ENCODE data around the gene TMEM108.

Gene TMEM108

DNA sequence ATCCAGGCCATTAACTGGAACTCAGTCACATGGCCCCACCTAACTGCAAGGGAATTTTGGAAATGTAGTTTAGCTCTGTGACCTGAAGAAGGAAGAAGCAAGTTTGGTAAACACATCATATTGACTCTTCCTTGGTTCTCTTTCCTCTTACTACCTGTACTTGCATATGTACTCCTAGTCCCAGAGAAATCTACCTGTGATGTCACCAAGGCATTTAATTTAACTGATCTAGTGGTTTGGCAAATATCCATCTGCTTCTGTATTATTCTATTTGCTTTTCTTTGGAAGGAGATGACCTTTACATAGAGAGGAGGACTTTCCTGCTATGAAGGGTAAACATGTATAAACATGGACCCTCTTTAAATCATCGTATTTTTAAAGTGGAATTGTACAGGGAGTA lies 150.8 kb downstream of the TMEM108 start:
- H4K20me1 ChIP-seq (ENCODE audit: insufficient read depth, low read length): no peaks in the 10 kb centered on the region
- no peak overlapping the region for H2AFZ ChIP-seq (ENCODE audit: low read length)
- H3K36me3 ChIP-seq (ENCODE audit: insufficient read depth, low read length): no peaks in the 10 kb centered on the region
- H3K4me2 ChIP-seq (ENCODE audit: low read length): no peak overlapping the region
- H3K79me2 ChIP-seq (ENCODE audit: insufficient read depth, low read length): no peaks in the 10 kb centered on the region
- H3K4me1 ChIP-seq (ENCODE audit: insufficient read depth, low read length, severe bottlenecking): no peaks in the 10 kb centered on the region
- no peak overlapping the region for H3K4me3 ChIP-seq (ENCODE audit: low read depth, low read length, poor library complexity, severe bottlenecking)
- H3K27ac ChIP-seq (ENCODE audit: low read depth, low read length, poor library complexity, severe bottlenecking): no peak overlapping the region
- no peak overlapping the region for H3K9ac ChIP-seq (ENCODE audit: low read length)
- H3F3A ChIP-seq (ENCODE audit: insufficient read depth, low read length): no peaks in the 10 kb centered on the region
- H3K9me2 ChIP-seq (ENCODE audit: low read depth, low read length): no peaks in the 10 kb centered on the region
- TF ChIP-seq, protein P1, sequence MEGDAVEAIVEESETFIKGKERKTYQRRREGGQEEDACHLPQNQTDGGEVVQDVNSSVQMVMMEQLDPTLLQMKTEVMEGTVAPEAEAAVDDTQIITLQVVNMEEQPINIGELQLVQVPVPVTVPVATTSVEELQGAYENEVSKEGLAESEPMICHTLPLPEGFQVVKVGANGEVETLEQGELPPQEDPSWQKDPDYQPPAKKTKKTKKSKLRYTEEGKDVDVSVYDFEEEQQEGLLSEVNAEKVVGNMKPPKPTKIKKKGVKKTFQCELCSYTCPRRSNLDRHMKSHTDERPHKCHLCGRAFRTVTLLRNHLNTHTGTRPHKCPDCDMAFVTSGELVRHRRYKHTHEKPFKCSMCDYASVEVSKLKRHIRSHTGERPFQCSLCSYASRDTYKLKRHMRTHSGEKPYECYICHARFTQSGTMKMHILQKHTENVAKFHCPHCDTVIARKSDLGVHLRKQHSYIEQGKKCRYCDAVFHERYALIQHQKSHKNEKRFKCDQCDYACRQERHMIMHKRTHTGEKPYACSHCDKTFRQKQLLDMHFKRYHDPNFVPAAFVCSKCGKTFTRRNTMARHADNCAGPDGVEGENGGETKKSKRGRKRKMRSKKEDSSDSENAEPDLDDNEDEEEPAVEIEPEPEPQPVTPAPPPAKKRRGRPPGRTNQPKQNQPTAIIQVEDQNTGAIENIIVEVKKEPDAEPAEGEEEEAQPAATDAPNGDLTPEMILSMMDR (IDR thresholded peaks at IDR 0.05; ENCODE audit: low read length): no peak
- TF ChIP-seq EZH2 (IDR thresholded peaks at IDR 0.05; ENCODE audit: borderline replicate concordance, low read length): no peak
- no peaks in the 10 kb centered on the region for H3K27me3 ChIP-seq (ENCODE audit: insufficient read depth, low read length)
- no peaks in the 10 kb centered on the region for H3K9me3 ChIP-seq (ENCODE audit: low read length)

DNA sequence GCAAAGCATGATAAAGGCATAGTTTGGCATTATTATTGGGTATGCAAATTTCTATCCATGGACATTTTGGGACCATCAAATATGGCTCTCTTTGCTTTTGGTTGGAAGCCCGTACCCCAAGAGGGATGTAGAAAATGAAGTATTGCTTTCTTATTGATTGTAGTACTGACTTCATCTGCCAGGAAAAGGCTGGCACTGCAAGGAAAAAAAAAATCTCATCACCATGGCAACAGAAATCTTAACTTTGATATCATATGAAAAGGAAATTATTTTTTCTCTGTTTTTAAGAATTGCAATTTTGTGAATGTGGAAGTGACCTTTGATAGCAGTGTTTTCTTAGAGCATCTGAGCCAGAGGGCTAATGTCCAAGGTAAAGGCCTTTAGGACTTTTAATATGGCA lies 151.7 kb downstream of the TMEM108 start:
- no peaks in the 10 kb centered on the region for H3K4me1 ChIP-seq (ENCODE audit: insufficient read depth, low read length, severe bottlenecking)
- no peaks in the 10 kb centered on the region for H4K20me1 ChIP-seq (ENCODE audit: insufficient read depth, low read length)
- no peak overlapping the region for H3K9ac ChIP-seq (ENCODE audit: low read length)
- H3K9me2 ChIP-seq (ENCODE audit: low read depth, low read length): no peaks in the 10 kb centered on the region
- H3K9me3 ChIP-seq (ENCODE audit: low read length): no peaks in the 10 kb centered on the region
- H3K27me3 ChIP-seq (ENCODE audit: insufficient read depth, low read length): no peaks in the 10 kb centered on the region
- no peaks in the 10 kb centered on the region for H3K36me3 ChIP-seq (ENCODE audit: insufficient read depth, low read length)
- H3K79me2 ChIP-seq (ENCODE audit: insufficient read depth, low read length): no peaks in the 10 kb centered on the region
- H3K4me3 ChIP-seq (ENCODE audit: low read depth, low read length, poor library complexity, severe bottlenecking): no peak overlapping the region
- TF ChIP-seq EZH2 (IDR thresholded peaks at IDR 0.05; ENCODE audit: borderline replicate concordance, low read length): no peak
- H3K4me2 ChIP-seq (ENCODE audit: low read length): no peak overlapping the region
- H2AFZ ChIP-seq (ENCODE audit: low read length): no peak overlapping the region
- no peaks in the 10 kb centered on the region for H3F3A ChIP-seq (ENCODE audit: insufficient read depth, low read length)
- H3K27ac ChIP-seq (ENCODE audit: low read depth, low read length, poor library complexity, severe bottlenecking): no peak overlapping the region

DNA sequence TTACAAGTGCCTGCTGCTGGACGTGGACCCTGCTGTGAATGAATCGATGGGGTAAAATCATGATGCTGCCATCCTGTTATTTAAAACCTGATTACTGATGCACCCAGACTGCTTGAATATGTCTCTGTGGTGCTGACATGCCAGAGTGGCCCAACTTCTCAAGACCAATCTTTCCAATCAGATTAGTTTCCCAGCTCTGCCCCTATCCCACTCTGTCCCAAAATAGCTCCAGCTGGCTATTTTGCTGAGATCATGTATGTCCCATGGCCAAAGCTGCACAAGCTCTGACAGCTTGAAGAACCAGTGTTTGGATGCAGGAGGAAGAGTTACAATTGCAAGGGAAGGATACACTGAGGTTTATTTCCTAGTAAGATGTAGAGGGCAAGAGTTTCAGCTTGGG lies 153.6 kb downstream of the TMEM108 start:
- H3K27me3 ChIP-seq (ENCODE audit: insufficient read depth, low read length): no peaks in the 10 kb centered on the region
- H3K9me2 ChIP-seq (ENCODE audit: low read depth, low read length): no peaks in the 10 kb centered on the region
- H3K36me3 ChIP-seq (ENCODE audit: insufficient read depth, low read length): no peaks in the 10 kb centered on the region
- H3K27ac ChIP-seq (ENCODE audit: low read depth, low read length, poor library complexity, severe bottlenecking): no peak overlapping the region
- no peak overlapping the region for H3K9ac ChIP-seq (ENCODE audit: low read length)
- no peak overlapping the region for H3K4me2 ChIP-seq (ENCODE audit: low read length)
- TF ChIP-seq, protein P1 (IDR thresholded peaks at IDR 0.05; ENCODE audit: low read length): no peak
- TF ChIP-seq EZH2 (IDR thresholded peaks at IDR 0.05; ENCODE audit: borderline replicate concordance, low read length): no peak
- H3K79me2 ChIP-seq (ENCODE audit: insufficient read depth, low read length): no peaks in the 10 kb centered on the region
- H3K4me1 ChIP-seq (ENCODE audit: insufficient read depth, low read length, severe bottlenecking): no peaks in the 10 kb centered on the region
- no peaks in the 10 kb centered on the region for H4K20me1 ChIP-seq (ENCODE audit: insufficient read depth, low read length)
- H3K4me3 ChIP-seq (ENCODE audit: low read depth, low read length, poor library complexity, severe bottlenecking): no peak overlapping the region
- H2AFZ ChIP-seq (ENCODE audit: low read length): no peak overlapping the region
- H3K9me3 ChIP-seq (ENCODE audit: low read length): no peaks in the 10 kb centered on the region
- no peaks in the 10 kb centered on the region for H3F3A ChIP-seq (ENCODE audit: insufficient read depth, low read length)

GRCh38 chr3:133192363-133192945 lies 154.3 kb downstream of the TMEM108 start:
- Histone ChIP-seq H3K9me2 (ENCODE audit: low read depth, low read length) (no peaks in the 10 kb centered on the region), H3K4me3 (ENCODE audit: low read depth, low read length, poor library complexity, severe bottlenecking) (no peak overlapping the region), H3K79me2 (ENCODE audit: insufficient read depth, low read length) (no peaks in the 10 kb centered on the region), H3F3A (ENCODE audit: insufficient read depth, low read length) (no peaks in the 10 kb centered on the region), H2AFZ (ENCODE audit: low read length) (no peak overlapping the region), H3K4me1 (ENCODE audit: insufficient read depth, low read length, severe bottlenecking) (no peaks in the 10 kb centered on the region), H3K9ac (ENCODE audit: low read length) (no peak overlapping the region), H3K4me2 (ENCODE audit: low read length) (no peak overlapping the region), H3K27ac (ENCODE audit: low read depth, low read length, poor library complexity, severe bottlenecking) (no peak overlapping the region), H3K9me3 (ENCODE audit: low read length) (no peaks in the 10 kb centered on the region), H3K27me3 (ENCODE audit: insufficient read depth, low read length) (no peaks in the 10 kb centered on the region), H4K20me1 (ENCODE audit: insufficient read depth, low read length) (no peaks in the 10 kb centered on the region), H3K36me3 (ENCODE audit: insufficient read depth, low read length) (no peaks in the 10 kb centered on the region)
- TF ChIP-seq, protein P1 (IDR thresholded peaks at IDR 0.05; ENCODE audit: low read length): no peak
- TF ChIP-seq EZH2 (IDR thresholded peaks at IDR 0.05; ENCODE audit: borderline replicate concordance, low read length): no peak

Measured in OCI-LY1 (cell line).